Fibroblast of peridontal ligament (primary cell): ENCODE results near the gene CENPX.
A peak's percentile ranks its signal among the peaks of the same experiment; 100 is the strongest.
"Not testable (repeated sequence)": the region's sequence is repeated elsewhere in the genome, so short reads cannot be mapped to it uniquely, and the experiment has no call there.

Experiments used
- DNase-seq: peaks from one replicate; pipeline ENCODE4 v3.0.0-alpha.2; 2010; ENCODE audit errors: extremely low read depth

CENPX gene

GRCh38 chr17:82039695-82040299 lies 17.1 kb upstream of the CENPX start:
- no peak for DNase-seq

- DNase-seq, result not testable (repeated sequence)
Measured at GRCh38 chr17:82038796-82039409, 16.2 kb upstream of the CENPX start.

- no peak for DNase-seq
Measured at GRCh38 chr17:82037889-82038195, 15.2 kb upstream of the CENPX start.

GRCh38 chr17:82037092-82037888 lies 14.6 kb upstream of the CENPX start, which contains the start of gene DCXR:
Gene DCXR, minus strand, starts transcription at chr17:82037697. Its CDS starts 15 bp downstream, at chr17:82037682.
- peak; percentile 87 for DNase-seq

GRCh38 chr17:82036634-82037091 lies 14.0 kb upstream of the CENPX start:
- DNase-seq, result no peak

GRCh38 chr17:82035956-82036633 lies 13.4 kb upstream of the CENPX start:
- DNase-seq, result no peak

- no peak for DNase-seq
Measured at GRCh38 chr17:82035488-82035887, 12.8 kb upstream of the CENPX start.

- no peak for DNase-seq
Measured at GRCh38 chr17:82034371-82035011, 11.8 kb upstream of the CENPX start.

GRCh38 chr17:82033359-82034085 lies 10.8 kb upstream of the CENPX start:
- no peak for DNase-seq

GRCh38 chr17:82031885-82032627 lies 9.4 kb upstream of the CENPX start:
- DNase-seq, result no peak

GRCh38 chr17:82031303-82031884 lies 8.7 kb upstream of the CENPX start, which contains the start of gene RAC3:
Gene RAC3, plus strand, starts transcription at chr17:82031678. Its CDS starts 84 bp downstream, at chr17:82031762.
- no peak for DNase-seq

GRCh38 chr17:82030470-82031302 lies 8.0 kb upstream of the CENPX start:
- DNase-seq, result peak; percentile 75

- no peak for DNase-seq
Measured at GRCh38 chr17:82029990-82030469, 7.4 kb upstream of the CENPX start.

- DNase-seq, result no peak
Measured at GRCh38 chr17:82029391-82029790, 6.7 kb upstream of the CENPX start.

- no peak for DNase-seq
Measured at GRCh38 chr17:82028966-82029365, 6.3 kb upstream of the CENPX start.

GRCh38 chr17:82028246-82028645 lies 5.6 kb upstream of the CENPX start:
- no peak for DNase-seq

- no peak for DNase-seq
Measured at GRCh38 chr17:82025401-82026107, 2.9 kb upstream of the CENPX start.

- DNase-seq, result no peak
Measured at GRCh38 chr17:82024859-82025258, 2.2 kb upstream of the CENPX start.
